ENCODE data around the gene XCL2.
"Not testable (repeated sequence)": the region's sequence is repeated elsewhere in the genome, so short reads cannot be mapped to it uniquely, and the experiment has no call there.

Gene XCL2

GRCh38 chr1:168555508-168556046 is 11.8 kb upstream of the XCL2 start:
- DNase-seq (ENCODE audit: extremely low read depth, low read depth), result no peak
- TF ChIP-seq CTCF (IDR thresholded peaks at IDR 0.05; ENCODE audit: low read depth, low read length), result no peak

- DNase-seq (ENCODE audit: extremely low read depth, low read depth), result no peak
- no peak for TF ChIP-seq CTCF (IDR thresholded peaks at IDR 0.05; ENCODE audit: low read depth, low read length)
These were observed 11.0 kb upstream of the XCL2 start for GRCh38 chr1:168554603-168555483.

- DNase-seq (ENCODE audit: extremely low read depth, low read depth), result no peak
- TF ChIP-seq CTCF (IDR thresholded peaks at IDR 0.05; ENCODE audit: low read depth, low read length), result no peak
These were observed 10.1 kb upstream of the XCL2 start for GRCh38 chr1:168553680-168554553.

- TF ChIP-seq CTCF (IDR thresholded peaks at IDR 0.05; ENCODE audit: low read depth, low read length), result no peak
- no peak for DNase-seq (ENCODE audit: extremely low read depth, low read depth)
These were observed 9.2 kb upstream of the XCL2 start for GRCh38 chr1:168552961-168553360.

- no peak for DNase-seq (ENCODE audit: extremely low read depth, low read depth)
- no peak for TF ChIP-seq CTCF (IDR thresholded peaks at IDR 0.05; ENCODE audit: low read depth, low read length)
These were observed 7.9 kb upstream of the XCL2 start for GRCh38 chr1:168551688-168552087.

- TF ChIP-seq CTCF (IDR thresholded peaks at IDR 0.05; ENCODE audit: low read depth, low read length), result no peak
- DNase-seq (ENCODE audit: extremely low read depth, low read depth), result no peak
These were observed 7.2 kb upstream of the XCL2 start for GRCh38 chr1:168550971-168551370.

- DNase-seq (ENCODE audit: extremely low read depth, low read depth), result not testable (repeated sequence)
These were observed 2.7 kb upstream of the XCL2 start for GRCh38 chr1:168546553-168546895.
